HepG2 (cell line): ENCODE data around the gene SP5. TPM values are rescaled to one million over a fixed set of nuclear protein-coding genes. Genes with fewer than 3 reads are reported as not detected.

Experiments
- ATAC-seq: fragments of 200-7000 bp; cut with Tn5 transposase; 3 replicates; pipeline ENCODE4 v1.9.1; 2020; ENCODE audit warnings: mild to moderate bottlenecking, moderate library complexity
- BruUV-seq: library from RNA; stranded (reverse); fragments of 400-500 nt; replicated peaks from 2 replicates; lab custom pipeline; 2021; lab: Mats Ljungman, UMichigan
- CTCF ChIA-PET: fragments of 300-600 bp; formaldehyde crosslinking; extraction: SDS; loops from one replicate; lab custom pipeline; 2021; ENCODE audit warnings: low total read pairs, inconsistent platforms, low intra/inter-chr PET ratio; lab: Yijun Ruan, JAX
- POLR2A ChIA-PET: fragments of 350-600 bp; sonication (Branson Sonifier 250); formaldehyde crosslinking; loops from one replicate; lab custom pipeline; 2020; ENCODE audit warnings: antibody characterized with exemption, inconsistent platforms; lab: Yijun Ruan, JAX
- DNase-seq: peaks from one replicate; pipeline ENCODE4 v3.0.0-alpha.2; 2015; ENCODE audit warnings: low spot score
- FAIRE-seq: peaks from 3 replicates; lab custom pipeline; 2011; peaks lifted over from hg19 to GRCh38; lab: Jason Lieb, UNC
- H2AFZ ChIP-seq: one replicate; pipeline ENCODE4 v1.6.1; 2011; ENCODE audit warnings: low read length, inconsistent platforms
- H3K27ac ChIP-seq: fragments of 300-600 bp; 3 replicates; pipeline ENCODE4 v1.8.0; 2011; ENCODE audit warnings: mixed run types, mild to moderate bottlenecking, mixed read lengths, low read length, inconsistent platforms; ENCODE audit not compliant: insufficient read depth; ENCODE audit errors: extremely low read length
- H3K27me3 ChIP-seq, 2 experiments: fragments of 200-600 bp in 1 of 2; 2 replicates in 1 of 2; 3 replicates in 1 of 2; pipeline versions ENCODE4 v1.6.0 to v1.8.0; 2011; ENCODE audit warnings: low read length in 2 of 2, mild to moderate bottlenecking in 2 of 2, moderate library complexity in 2 of 2, inconsistent platforms in 1 of 2; ENCODE audit not compliant: insufficient read depth in 2 of 2, control insufficient read depth in 1 of 2
- H3K36me3 ChIP-seq, 2 experiments: fragments of 200-600 bp in 1 of 2; replicated peaks in 1 of 2; 2 replicates in 1 of 2; 3 replicates in 1 of 2; pipeline versions ENCODE4 v1.5.1 to v1.8.0; 2011; ENCODE audit warnings: low read length in 2 of 2, inconsistent platforms in 1 of 2; ENCODE audit not compliant: insufficient read depth in 2 of 2, control insufficient read depth in 1 of 2
- H3K4me1 ChIP-seq: 2 replicates; pipeline ENCODE4 v1.5.1; 2012; ENCODE audit warnings: low read length, inconsistent platforms; ENCODE audit not compliant: insufficient read depth
- H3K4me2 ChIP-seq: 2 replicates; pipeline ENCODE4 v1.6.0; 2011; ENCODE audit warnings: low read depth, low read length, inconsistent platforms
- H3K4me3 ChIP-seq, 3 experiments: fragments of 200-600 bp in 1 of 3; sonication (generic), shearing (Covaris generic) in 1 of 3; replicated peaks in 1 of 3; 2 replicates each; pipeline ENCODE4 v1.5.1; 2011 to 2016; ENCODE audit warnings: low read length in 3 of 3, inconsistent platforms in 2 of 3, low read depth in 2 of 3, mild to moderate bottlenecking in 2 of 3, control low read depth in 1 of 3, mixed read lengths in 1 of 3; ENCODE audit not compliant: insufficient read depth in 1 of 3
- H3K79me2 ChIP-seq: one replicate; pipeline ENCODE4 v1.6.1; 2011; ENCODE audit warnings: low read length, inconsistent platforms; ENCODE audit not compliant: insufficient read depth
- H3K9ac ChIP-seq: 2 replicates; pipeline ENCODE4 v1.6.0; 2011; ENCODE audit warnings: mild to moderate bottlenecking, low read depth, low read length, inconsistent platforms; ENCODE audit not compliant: insufficient read depth
- H3K9me3 ChIP-seq: 2 replicates; pipeline ENCODE4 v1.5.1; 2012; ENCODE audit warnings: mild to moderate bottlenecking, low read length
- H4K20me1 ChIP-seq: 2 replicates; pipeline ENCODE4 v1.6.0; 2011; ENCODE audit warnings: inconsistent platforms, mild to moderate bottlenecking, low read length, moderate library complexity; ENCODE audit not compliant: insufficient read depth
- HMG20A ChIP-seq: IDR thresholded peaks from 2 replicates; pipeline ENCODE4 v1.6.1; 2016; ENCODE audit warnings: borderline replicate concordance
- PITX1 ChIP-seq: sonication (generic); formaldehyde crosslinking; IDR thresholded peaks from 2 replicates; pipeline ENCODE4 v1.5.1; 2020; ENCODE audit warnings: mild to moderate bottlenecking, missing genetic modification reagents
- ZFP90 ChIP-seq: sonication (generic); formaldehyde crosslinking; IDR thresholded peaks from 2 replicates; pipeline ENCODE4 v1.8.0; 2022; ENCODE audit warnings: missing genetic modification reagents, mild to moderate bottlenecking, inconsistent platforms, borderline replicate concordance
- ZNF230 ChIP-seq: sonication (generic); formaldehyde crosslinking; IDR thresholded peaks from 2 replicates; pipeline ENCODE4 v1.4.0; 2020; ENCODE audit warnings: mild to moderate bottlenecking, missing genetic modification reagents
- ZNF572 ChIP-seq: sonication (generic); formaldehyde crosslinking; IDR thresholded peaks from 2 replicates; pipeline ENCODE4 v1.5.1; 2020; ENCODE audit warnings: mild to moderate bottlenecking, missing genetic modification reagents
- WGBS: methylation state at CpG from one replicate; pipeline ENCODE4 v1.1.6; 2017; ENCODE audit warnings: low lambda C conversion rate; 5-methylcytosine and 5-hydroxymethylcytosine counted together
- in situ Hi-C: cut with HindIII; loops from 2 replicates; pipeline ENCODE4 v1.10.0; 2017; ENCODE audit warnings: low pct_unique_long_range_greater_than_20kb; ENCODE audit not compliant: extremely low pct_ligation_motif_present
- intact Hi-C: fragments of 100-400 bp; cut with micrococcal nuclease; formaldehyde crosslinking; loops from one replicate; pipeline ENCODE4 v1.10.0; 2022; ENCODE audit not compliant: unreplicated experiment
- polyA plus RNA-seq, 8 experiments: library from polyadenylated mRNA; depleted of rRNA in 3 of 8; stranded (reverse) in 7 of 8; unstranded in 1 of 8; fragments of >200 nt; fragmentation: Illumina TruSeq in 4 of 8; extraction: Trizol in 4 of 8; gene quantifications; 2 replicates each; pipeline versions ENCODE4 v1.2.1 to v1.2.3, GENCODE V29; 2011 to 2016; ENCODE audit warnings: low read depth in 4 of 8, missing spikeins in 1 of 8, mixed read lengths in 1 of 8; ENCODE audit not compliant: insufficient read depth in 1 of 8
- total RNA-seq, 5 experiments: library from RNA; depleted of rRNA; stranded (reverse); fragments of >200 nt; fragmentation: Illumina TruSeq; extraction: Trizol; gene quantifications; 2 replicates each; pipeline ENCODE4 v1.2.3, GENCODE V29; 2016; ENCODE audit warnings: low read depth in 1 of 5
- TF ChIP-seq, protein P1 (sequence below): sonication (generic); formaldehyde crosslinking; IDR thresholded peaks from 2 replicates; pipeline ENCODE4 v1.5.0; 2020; ENCODE audit warnings: missing genetic modification reagents
- TF ChIP-seq, protein P2 (sequence below): sonication (generic); formaldehyde crosslinking; IDR thresholded peaks from 2 replicates; pipeline ENCODE4 v1.5.1; 2020; ENCODE audit warnings: mild to moderate bottlenecking, moderate library complexity, missing genetic modification reagents

The SP5 gene
- total and polyA plus RNA-seq, 2 of the 13 experiments (the other 11 are each of a cell fraction or from before 2014, with no cell fraction given): 50.8 to 119 TPM

DNA sequence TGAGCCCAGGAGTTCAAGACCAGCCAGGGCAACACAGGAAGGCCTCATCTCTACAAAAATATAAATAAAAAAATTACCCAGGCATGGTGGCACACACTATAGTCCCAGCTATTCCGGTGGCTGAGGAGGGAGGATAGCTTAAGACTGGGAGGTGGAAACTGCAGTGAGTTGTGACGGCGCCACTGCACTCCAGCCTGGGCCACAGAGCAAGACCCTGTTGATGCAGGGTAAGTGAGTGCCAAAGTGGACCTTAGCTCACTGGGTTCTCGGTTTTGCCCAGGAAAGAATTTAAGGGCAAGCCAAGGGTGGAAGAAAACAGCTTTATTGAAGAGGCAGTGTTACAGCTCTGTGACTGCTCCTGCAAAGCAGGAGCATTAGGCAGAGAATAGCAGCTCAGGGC is 48.1 kb downstream of the SP5 start (continued):
- TF ChIP-seq PITX1: no peak
- TF ChIP-seq ZNF230 (CRISPR knock-in tag): no peak
- TF ChIP-seq, all 625 proteins: peak for 0

DNA sequence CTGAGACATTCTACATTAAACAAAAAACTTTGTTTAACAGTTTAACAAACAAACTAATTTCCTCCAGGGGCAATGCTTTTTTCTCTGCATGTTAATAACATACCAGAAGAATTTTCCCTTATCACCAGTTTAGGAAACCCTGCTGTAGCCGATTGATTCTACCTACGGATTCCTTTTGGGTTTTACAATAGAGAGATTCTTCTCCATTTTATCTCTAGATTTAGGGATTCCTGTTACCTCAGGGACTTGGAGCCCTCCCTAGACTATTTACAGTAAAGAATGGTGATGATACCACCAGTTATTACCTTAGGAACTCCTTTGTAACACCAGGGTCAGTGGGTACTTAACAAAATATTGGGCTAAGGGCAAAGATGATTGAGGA is 49.7 kb downstream of the SP5 start:
- intact Hi-C loops: no loop called here
- CTCF ChIA-PET: no interaction called here

More for the DNA sequence above, 49.7 kb downstream of the SP5 start:
- DNase-seq (no peak), ATAC-seq (no peak), FAIRE-seq (no peak)
- BruUV-seq: no TSS peak
- H3K27ac ChIP-seq: no peak overlapping the region
- H3K36me3 ChIP-seq: no peaks in the 10 kb centered on the region
- H3K4me1 ChIP-seq: peaks cover 33% of the 10 kb centered on the region
- TF ChIP-seq, protein P1, sequence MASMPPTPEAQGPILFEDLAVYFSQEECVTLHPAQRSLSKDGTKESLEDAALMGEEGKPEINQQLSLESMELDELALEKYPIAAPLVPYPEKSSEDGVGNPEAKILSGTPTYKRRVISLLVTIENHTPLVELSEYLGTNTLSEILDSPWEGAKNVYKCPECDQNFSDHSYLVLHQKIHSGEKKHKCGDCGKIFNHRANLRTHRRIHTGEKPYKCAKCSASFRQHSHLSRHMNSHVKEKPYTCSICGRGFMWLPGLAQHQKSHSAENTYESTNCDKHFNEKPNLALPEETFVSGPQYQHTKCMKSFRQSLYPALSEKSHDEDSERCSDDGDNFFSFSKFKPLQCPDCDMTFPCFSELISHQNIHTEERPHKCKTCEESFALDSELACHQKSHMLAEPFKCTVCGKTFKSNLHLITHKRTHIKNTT (CRISPR knock-in tag): no peak
- TF ChIP-seq, protein P2, sequence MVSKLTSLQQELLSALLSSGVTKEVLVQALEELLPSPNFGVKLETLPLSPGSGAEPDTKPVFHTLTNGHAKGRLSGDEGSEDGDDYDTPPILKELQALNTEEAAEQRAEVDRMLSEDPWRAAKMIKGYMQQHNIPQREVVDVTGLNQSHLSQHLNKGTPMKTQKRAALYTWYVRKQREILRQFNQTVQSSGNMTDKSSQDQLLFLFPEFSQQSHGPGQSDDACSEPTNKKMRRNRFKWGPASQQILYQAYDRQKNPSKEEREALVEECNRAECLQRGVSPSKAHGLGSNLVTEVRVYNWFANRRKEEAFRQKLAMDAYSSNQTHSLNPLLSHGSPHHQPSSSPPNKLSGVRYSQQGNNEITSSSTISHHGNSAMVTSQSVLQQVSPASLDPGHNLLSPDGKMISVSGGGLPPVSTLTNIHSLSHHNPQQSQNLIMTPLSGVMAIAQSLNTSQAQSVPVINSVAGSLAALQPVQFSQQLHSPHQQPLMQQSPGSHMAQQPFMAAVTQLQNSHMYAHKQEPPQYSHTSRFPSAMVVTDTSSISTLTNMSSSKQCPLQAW (CRISPR knock-in tag): no peak
- TF ChIP-seq ZNF572 (CRISPR knock-in tag) (no peak), HMG20A (CRISPR knock-in tag) (no peak), ZFP90 (CRISPR knock-in tag) (no peak)
- no peak overlapping the region for H2AFZ ChIP-seq
- 9% methylated on average over 2 of the region's 2 CpGs for WGBS
- no peak overlapping the region for H3K9ac ChIP-seq
- no peak overlapping the region for H3K4me3 ChIP-seq
- POLR2A ChIA-PET: no interaction called here
- no peaks in the 10 kb centered on the region for H3K9me3 ChIP-seq
- in situ Hi-C loops: no loop called here
- H3K27me3 ChIP-seq: no peaks in the 10 kb centered on the region
- H3K4me2 ChIP-seq: no peak overlapping the region
- H3K79me2 ChIP-seq: no peaks in the 10 kb centered on the region
- H4K20me1 ChIP-seq: no peaks in the 10 kb centered on the region
